Measurements from ENCODE around the gene ANKFY1.

GRCh38 chr17:4209611-4210010, 54.2 kb downstream of the ANKFY1 start:
- TF ChIP-seq, protein P1, sequence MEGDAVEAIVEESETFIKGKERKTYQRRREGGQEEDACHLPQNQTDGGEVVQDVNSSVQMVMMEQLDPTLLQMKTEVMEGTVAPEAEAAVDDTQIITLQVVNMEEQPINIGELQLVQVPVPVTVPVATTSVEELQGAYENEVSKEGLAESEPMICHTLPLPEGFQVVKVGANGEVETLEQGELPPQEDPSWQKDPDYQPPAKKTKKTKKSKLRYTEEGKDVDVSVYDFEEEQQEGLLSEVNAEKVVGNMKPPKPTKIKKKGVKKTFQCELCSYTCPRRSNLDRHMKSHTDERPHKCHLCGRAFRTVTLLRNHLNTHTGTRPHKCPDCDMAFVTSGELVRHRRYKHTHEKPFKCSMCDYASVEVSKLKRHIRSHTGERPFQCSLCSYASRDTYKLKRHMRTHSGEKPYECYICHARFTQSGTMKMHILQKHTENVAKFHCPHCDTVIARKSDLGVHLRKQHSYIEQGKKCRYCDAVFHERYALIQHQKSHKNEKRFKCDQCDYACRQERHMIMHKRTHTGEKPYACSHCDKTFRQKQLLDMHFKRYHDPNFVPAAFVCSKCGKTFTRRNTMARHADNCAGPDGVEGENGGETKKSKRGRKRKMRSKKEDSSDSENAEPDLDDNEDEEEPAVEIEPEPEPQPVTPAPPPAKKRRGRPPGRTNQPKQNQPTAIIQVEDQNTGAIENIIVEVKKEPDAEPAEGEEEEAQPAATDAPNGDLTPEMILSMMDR (IDR thresholded peaks at IDR 0.05; ENCODE audit: low read depth, low read length): no peak
- TF ChIP-seq EZH2phosphoT487 (IDR thresholded peaks at IDR 0.05; ENCODE audit: low read depth): no peak
